M059J (cell line): ENCODE data around the gene LSAMP. TPM values are rescaled to one million over a fixed set of nuclear protein-coding genes. Genes with fewer than 3 reads are reported as not detected.

Experiments
- DNase-seq: peaks from one replicate; pipeline ENCODE4 v3.0.0-alpha.2; 2012; ENCODE audit warnings: low read depth
- total RNA-seq: library from RNA; depleted of rRNA; stranded (reverse); fragments of >200 nt; shearing (Covaris generic); gene quantifications from 2 replicates; pipeline ENCODE4 v1.2.3, GENCODE V29; 2014

LSAMP gene
- total RNA-seq, 1 experiment from 2014 or later, result 0.25 TPM

DNA sequence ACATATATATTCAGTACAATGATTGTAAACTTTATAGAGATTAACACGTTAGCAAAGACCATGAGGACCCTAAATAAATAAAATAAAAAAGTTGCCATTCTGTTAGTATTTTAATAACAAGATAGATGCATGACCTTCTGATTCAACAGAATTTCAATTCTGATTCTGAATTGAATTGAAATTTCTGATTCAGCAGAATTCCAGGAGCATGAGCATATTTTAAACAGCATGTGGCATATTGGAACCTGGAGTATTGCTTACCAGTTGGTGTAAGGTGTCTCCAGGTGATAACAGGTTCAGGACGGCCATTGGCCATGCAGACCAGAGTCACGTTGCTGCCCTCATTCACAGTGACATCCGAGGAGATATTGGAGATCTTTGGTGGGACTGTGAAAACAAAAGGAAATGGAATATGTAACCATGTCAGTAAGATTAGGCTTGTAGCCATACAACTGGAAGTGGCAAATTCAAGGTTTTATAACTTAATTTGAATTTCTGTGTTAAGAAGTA, 426.0 kb downstream of the LSAMP start:
- DNase-seq, result no peak

- no peak for DNase-seq
Observed at GRCh38 chr3:116018646-116019045, 426.6 kb downstream of the LSAMP start.

DNA sequence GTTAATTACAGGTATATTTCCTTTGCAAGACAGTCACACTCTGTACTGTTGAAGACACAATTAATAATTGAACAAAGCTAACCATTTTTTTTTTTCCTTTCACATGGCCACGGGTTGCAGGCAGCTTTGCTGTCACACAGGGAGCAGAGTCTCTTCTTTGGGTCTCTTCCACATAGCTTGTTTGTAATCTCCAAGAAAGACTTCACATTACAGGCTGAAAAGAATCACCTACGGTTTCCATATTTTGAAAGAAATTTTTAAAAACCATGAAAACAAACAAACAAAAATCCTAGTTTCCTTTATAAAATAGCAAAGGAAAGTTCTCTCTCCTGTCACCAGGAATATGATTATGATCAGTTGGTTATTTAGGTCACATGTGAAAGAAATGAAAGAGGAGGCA, 429.4 kb downstream of the LSAMP start:
- no peak for DNase-seq

DNA sequence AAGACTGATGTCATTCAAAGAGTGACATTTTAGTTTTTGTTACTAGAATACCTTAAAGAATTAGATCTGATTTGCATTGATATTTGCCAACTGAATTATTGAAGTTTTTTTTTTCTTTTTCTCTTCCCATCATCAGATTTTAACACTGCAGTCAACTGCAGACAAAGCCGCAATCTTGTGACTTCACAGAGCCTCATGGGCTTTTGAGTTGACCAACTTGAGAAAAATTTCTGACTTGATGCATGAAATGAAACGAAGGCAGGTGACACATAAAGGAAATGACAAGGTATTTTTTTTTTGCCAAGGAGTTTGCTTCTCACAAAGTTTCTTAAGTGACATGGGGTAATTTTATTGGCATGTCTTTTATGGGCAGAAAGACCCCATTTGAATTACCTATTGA, 438.3 kb downstream of the LSAMP start:
- peak; percentile 12 for DNase-seq

GRCh38 chr3:116005404-116005803, 439.9 kb downstream of the LSAMP start:
- peak; percentile 94 for DNase-seq

DNA sequence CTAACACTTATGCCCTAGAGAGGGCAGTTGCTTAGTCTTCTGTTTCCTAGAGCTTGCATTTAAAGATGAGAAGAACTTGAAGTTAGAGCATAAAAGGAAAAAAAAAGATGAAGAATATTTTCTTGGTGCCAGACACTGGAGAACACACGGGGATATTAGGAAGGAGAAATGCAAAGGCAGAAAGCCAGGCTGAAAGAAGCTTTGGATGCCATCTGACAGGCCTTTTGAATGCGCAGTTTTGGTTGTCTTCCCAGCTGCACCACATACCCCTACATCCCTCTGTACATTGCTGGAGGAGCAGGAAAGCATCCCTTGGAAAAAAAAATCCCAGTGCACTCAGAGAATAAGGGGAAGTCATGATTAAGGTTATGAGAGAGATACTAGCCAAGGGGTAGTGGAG, 443.1 kb downstream of the LSAMP start:
- DNase-seq, result no peak

DNA sequence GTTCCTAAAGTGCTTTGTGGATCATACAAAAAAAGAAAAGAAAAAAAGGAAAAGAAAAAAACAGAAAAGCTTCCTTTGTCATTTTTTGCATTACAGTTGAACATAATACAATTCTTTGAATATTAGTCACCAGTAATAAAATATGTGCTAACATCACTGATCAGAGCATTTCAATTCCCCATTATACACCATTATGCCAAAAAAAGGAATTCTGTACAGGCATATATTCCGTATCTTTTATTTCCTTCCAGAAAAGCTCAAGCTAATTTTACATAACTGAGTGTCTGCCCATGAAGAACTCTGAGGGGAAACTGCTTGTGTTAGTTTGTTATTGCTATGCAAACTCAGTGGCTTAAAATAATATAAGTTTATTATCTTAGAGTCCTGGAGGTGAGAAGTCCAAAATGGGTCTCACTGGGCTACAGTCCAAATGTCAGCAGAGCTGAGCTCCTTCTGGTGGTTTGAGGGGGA, 444.1 kb downstream of the LSAMP start:
- DNase-seq, result peak; percentile 25

DNA sequence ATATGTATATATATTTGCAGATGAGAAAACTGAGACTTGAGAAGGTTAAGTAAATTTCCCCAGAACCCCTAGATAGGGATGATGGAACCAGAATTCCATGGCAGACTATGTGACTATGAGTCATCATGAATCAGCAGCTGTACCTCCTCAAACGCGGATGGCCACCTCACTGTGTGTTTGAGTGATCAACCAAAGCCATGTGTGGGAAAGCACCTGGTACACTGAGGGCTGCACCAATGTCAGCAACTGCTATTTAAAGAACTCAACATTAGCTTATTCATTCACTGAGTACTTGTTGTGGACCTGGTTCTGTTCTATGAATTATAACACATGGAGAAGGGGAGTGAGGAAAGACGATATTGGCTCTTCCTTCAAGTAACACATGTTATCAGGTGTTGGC, 445.0 kb downstream of the LSAMP start:
- peak; percentile 95 for DNase-seq

- peak; percentile 7 for DNase-seq
Observed at GRCh38 chr3:115999613-116000012, 445.7 kb downstream of the LSAMP start.

DNA sequence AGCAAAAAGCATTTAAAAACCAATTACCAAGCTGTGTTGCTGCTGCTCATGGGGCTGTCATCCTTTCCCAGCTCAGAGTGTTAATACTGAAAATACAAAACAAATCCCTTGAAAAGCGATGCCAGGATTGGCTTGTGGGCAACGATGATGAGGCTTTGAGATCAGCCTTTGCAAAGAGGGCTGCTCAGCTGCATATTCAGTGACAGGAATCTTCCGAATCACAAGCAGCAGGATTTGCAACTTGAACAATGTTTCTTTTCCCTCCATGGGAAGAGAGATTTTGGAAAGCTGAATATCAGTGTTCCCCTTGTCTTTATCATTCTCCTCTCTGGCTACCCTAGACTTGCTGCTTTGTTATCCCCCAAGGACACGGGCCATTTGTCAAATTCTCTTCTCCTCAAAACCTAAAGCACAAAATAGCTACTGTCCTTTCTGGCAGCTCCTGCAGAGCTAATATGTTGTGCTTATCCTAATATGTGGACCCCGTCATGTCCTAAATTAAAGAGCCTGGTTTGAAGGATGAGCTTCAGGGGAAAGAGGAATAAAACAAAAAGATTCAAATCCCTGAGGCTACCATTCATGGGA, 446.2 kb downstream of the LSAMP start:
- no peak for DNase-seq

- peak; percentile 61 for DNase-seq
Observed at GRCh38 chr3:115996420-115997108, 448.7 kb downstream of the LSAMP start.

GRCh38 chr3:115990669-115991068, 454.6 kb downstream of the LSAMP start:
- no peak for DNase-seq

DNA sequence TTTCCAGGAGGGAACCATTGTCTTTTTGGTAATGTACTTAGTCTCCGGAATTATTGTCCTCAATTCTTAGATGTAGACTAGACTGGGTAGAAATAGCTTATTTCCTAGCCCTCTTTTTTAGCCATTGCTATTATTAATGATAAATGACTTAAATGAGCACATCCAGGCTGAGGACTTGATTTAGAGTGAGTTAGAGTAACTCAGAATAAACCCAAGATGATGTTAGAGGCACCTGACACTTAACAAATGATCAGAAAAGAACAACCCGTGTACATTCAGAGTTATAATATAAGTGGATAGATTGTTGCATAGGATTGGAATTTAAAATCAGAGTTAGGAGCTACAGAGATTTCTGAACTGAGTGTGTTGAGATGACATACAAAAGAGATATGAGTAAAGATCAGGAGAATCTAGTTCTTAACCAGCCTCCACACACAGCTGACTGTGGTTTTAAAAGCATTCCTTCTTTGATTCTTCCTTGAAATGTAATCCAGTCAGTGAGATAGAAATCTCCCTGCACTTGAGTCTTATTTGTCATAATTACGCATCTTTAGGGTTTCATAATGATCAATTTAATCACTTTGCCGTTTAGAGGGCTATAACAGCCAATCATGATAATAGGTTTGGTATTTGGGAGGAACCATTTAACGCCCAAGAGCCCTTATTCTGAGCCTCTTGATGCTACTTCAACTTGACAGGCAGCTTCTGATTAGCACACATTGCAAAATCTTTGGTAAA, 455.4 kb downstream of the LSAMP start:
- peak; percentile 53 for DNase-seq

- DNase-seq, result peak; percentile 49
Observed at GRCh38 chr3:115986555-115987207, 458.6 kb downstream of the LSAMP start.

- DNase-seq, result no peak
Observed at GRCh38 chr3:115982629-115983028, 462.7 kb downstream of the LSAMP start.

DNA sequence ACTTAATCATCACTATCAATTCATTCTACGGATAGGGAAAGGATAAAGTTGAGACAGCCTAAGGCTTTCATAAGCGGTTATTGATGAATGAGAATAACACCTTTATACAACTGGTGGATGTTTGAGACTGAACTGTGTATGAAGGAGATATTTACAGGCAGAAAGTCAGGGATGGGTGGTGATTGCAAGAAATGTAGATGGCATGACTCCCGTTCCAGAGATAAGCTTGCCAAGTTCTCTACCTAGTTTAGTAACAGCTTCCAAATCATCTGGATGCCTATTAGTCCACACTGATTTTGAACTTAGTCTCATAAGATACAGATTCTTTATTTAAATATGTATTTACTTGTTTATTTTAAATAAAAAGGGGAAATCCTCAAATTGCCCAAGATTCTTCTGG, 463.2 kb downstream of the LSAMP start:
- no peak for DNase-seq

GRCh38 chr3:115980709-115981108, 464.6 kb downstream of the LSAMP start:
- DNase-seq, result no peak

DNA sequence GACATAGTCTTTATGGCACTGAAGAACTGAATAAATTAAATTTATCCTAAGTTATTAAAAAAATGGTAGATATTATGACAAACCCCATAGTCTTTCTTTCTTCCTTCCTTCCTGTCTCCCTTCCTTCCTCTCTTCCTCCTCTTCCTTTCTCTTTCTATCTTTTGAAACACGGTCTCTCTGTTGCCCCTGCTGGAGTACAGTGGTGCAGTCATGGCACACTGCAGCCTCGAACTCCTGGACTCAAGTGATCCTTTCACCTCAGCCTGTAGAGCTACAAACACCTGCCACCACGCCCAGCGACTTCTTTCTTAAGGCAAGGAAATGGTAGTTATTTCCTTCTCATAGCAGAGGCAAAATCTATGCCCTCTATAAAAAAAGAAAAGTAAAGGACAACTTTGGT, 467.4 kb downstream of the LSAMP start:
- no peak for DNase-seq

GRCh38 chr3:115975796-115976195, 469.5 kb downstream of the LSAMP start:
- no peak for DNase-seq

GRCh38 chr3:115975353-115975752, 469.9 kb downstream of the LSAMP start:
- peak; percentile 76 for DNase-seq

GRCh38 chr3:115974940-115975339, 470.3 kb downstream of the LSAMP start:
- DNase-seq, result peak; percentile 12

DNA sequence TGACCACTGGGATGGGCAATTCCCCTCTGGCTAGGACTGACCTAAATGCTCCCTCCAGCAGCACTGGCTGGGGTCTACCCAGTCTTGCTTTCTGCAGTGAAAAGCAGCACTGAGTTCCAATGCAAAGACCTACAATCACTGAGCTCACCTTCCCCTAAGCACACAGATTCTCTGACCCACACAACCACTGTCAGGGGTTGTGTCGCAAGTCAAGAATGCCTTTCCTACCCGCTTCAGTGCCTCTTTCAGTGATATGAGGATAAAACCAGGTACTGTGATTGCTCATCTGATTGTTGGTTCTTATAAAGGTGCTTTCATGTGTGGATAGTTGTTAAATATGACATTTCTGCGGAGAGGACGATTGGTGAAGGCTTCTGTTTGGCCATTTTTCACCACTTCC, 476.4 kb downstream of the LSAMP start:
- no peak for DNase-seq
